ENCODE measurements around the gene RTRAF.

RTRAF gene

DNA sequence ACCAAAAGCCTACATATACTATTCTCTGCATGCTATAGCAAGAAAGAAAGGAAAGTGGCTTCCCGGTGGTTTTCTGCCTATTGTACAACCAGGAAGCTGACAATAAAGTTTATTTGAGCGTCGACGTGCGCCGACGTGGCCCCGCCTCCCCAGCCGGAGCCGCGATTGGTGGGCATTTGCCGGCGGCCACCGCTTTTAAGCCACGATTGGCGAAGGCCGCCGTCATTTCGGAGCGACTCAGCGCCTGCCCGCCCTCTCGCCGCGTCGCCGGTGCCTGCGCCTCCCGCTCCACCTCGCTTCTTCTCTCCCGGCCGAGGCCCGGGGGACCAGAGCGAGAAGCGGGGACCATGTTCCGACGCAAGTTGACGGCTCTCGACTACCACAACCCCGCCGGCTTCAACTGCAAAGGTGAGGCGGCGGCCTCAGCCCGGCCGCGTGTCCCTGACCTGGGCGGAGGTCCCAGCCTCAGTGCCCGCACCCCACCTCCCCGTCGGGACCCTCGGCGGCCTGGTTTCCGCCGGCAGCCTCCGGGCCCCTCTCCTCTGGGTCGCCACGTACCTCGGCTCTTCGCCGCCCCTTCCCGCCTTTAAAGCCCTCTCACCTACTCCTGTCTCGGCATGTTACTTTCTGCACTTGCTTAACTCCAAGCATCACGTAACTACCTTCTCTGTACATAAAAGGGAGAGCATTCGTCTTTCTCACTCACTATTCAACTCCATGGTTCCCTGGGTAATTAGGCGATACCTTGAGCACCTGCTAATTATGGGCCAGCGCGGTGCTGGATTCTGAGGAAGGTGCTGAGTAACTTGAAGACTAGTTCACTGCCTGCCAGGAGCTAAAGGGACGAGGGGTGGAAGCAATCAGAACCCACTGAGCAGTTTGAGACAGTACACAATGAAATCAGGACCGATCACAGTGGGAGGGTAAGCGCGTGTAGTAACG, at the start of gene RTRAF:
Gene RTRAF (plus strand): TSS at position 254 of the 942 bp plus-strand sequence. CDS start 94 bp downstream, at position 348.
- TF ChIP-seq JUND (IDR thresholded peaks at IDR 0.05; ENCODE audit: low read depth): no peak; the same call in 1 of the 2 replicates
- peak; percentile 91 to 96 for DNase-seq (ENCODE audit: low read depth in 1 of 2, low spot score in 1 of 2)
- in situ Hi-C loops (cut with HindIII; ENCODE audit: low pct_unique_long_range_greater_than_20kb, low sequenced_read_pairs): no loop called here

DNA sequence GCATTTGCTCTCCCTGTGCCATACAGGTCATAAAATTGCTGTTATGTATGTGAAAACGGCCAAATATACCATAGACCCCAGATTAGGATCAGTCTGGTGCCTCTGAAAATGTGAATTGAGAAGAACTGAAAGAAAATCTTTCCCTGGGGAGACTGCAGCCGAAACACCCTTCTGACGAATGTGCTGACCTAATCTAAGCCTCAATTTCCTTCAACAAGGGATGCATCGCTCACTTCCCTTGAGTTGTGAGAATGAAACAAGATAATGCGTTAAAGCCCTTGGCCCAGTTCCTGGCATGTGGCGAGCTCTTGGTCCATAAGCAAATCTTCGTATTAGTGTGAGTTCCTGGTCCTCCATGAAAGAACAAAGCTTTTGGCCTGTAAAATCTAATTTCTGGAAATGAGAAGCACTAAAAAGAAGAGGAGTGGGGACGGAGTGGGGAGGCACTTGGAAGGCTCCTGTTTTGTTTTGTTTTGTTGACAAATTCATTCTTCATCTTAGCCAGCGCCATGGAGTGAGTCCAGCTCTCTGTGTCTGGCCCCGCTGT, 49.5 kb upstream of the RTRAF start:
- no peak for TF ChIP-seq JUND (IDR thresholded peaks at IDR 0.05; ENCODE audit: low read depth)
- in situ Hi-C loops (cut with HindIII; ENCODE audit: low pct_unique_long_range_greater_than_20kb, low sequenced_read_pairs): no loop called here
- no peak for DNase-seq (ENCODE audit: low read depth in 1 of 2, low spot score in 1 of 2)

GRCh38 chr14:51942971-51943370, 46.4 kb upstream of the RTRAF start:
- in situ Hi-C loops (cut with HindIII; ENCODE audit: low pct_unique_long_range_greater_than_20kb, low sequenced_read_pairs): no loop called here
- DNase-seq (ENCODE audit: low read depth in 1 of 2, low spot score in 1 of 2): no peak
- TF ChIP-seq JUND (IDR thresholded peaks at IDR 0.05; ENCODE audit: low read depth): no peak

- no peak for TF ChIP-seq JUND (IDR thresholded peaks at IDR 0.05; ENCODE audit: low read depth)
- no peak for DNase-seq (ENCODE audit: low read depth in 1 of 2, low spot score in 1 of 2)
- in situ Hi-C loops (cut with HindIII; ENCODE audit: low pct_unique_long_range_greater_than_20kb, low sequenced_read_pairs): no loop called here
Measured at GRCh38 chr14:51950007-51950406, 39.3 kb upstream of the RTRAF start.

DNA sequence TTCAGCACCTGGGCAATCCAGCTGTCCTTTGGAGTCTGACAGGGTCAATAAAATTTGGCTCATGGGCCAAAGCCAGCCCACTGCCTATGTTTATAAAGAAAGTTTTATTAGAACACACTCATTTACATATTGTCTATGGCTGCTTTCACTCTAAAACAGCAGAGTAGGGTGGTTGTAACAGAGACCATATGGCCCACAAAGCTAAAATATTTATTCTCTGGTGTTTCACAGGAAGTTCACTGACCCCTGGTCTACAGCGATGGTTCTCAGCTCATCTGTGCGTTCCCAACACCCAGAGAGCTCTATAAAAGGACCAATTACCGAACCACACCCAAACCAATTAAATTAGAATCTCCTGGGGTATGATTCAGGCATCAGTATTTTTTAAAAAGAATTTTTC, 37.7 kb upstream of the RTRAF start:
- TF ChIP-seq JUND (IDR thresholded peaks at IDR 0.05; ENCODE audit: low read depth): no peak
- DNase-seq (ENCODE audit: low read depth in 1 of 2, low spot score in 1 of 2): no peak
- in situ Hi-C loops (cut with HindIII; ENCODE audit: low pct_unique_long_range_greater_than_20kb, low sequenced_read_pairs): no loop called here

- DNase-seq (ENCODE audit: low read depth in 1 of 2, low spot score in 1 of 2): no peak
- in situ Hi-C loops (cut with HindIII; ENCODE audit: low pct_unique_long_range_greater_than_20kb, low sequenced_read_pairs): no loop called here
- no peak for TF ChIP-seq JUND (IDR thresholded peaks at IDR 0.05; ENCODE audit: low read depth)
Measured at GRCh38 chr14:51954031-51954430, 35.3 kb upstream of the RTRAF start.

DNA sequence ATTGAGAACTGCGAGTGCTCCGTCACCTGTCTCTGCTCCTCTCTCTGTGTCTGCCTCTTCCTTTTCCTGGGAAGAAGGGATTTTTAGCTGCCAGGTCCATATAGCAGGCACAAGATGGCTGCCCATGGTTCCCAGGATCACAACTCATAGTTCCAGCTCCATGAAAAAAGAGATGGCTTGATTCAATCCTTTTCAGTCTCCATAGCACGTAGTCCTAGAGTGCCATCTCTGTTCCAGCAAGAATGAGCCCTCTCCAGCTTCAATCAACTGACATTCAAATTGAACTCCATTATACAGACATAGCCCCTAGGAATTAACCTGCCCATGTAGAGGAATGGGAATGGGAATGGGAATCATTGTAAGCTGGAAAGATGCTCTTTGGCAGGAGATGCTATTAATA, 34.7 kb upstream of the RTRAF start:
- DNase-seq (ENCODE audit: low read depth in 1 of 2, low spot score in 1 of 2): no peak
- in situ Hi-C loops (cut with HindIII; ENCODE audit: low pct_unique_long_range_greater_than_20kb, low sequenced_read_pairs): no loop called here
- TF ChIP-seq JUND (IDR thresholded peaks at IDR 0.05; ENCODE audit: low read depth): no peak

GRCh38 chr14:51957950-51958349, 31.4 kb upstream of the RTRAF start:
- no peak for DNase-seq (ENCODE audit: low read depth in 1 of 2, low spot score in 1 of 2)
- in situ Hi-C loops (cut with HindIII; ENCODE audit: low pct_unique_long_range_greater_than_20kb, low sequenced_read_pairs): no loop called here
- no peak for TF ChIP-seq JUND (IDR thresholded peaks at IDR 0.05; ENCODE audit: low read depth)

DNA sequence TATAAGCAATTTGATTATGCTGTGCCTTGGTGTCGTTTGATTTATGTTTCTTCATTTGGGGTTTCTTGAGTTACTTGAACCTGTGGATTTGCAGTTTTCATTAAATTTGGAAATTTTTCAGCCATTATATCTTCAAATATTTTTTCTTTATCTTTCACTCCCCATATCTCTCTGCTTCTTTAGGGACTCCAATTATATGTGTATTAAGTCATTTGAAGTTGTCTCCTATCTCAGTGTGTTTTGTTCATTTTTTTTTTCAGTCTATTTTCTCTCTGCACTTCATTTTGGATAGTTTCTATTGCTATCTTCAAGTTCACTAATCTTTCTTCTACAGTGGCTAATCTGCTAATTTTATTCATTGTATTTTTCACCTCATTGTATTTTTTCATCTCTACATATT, 29.4 kb upstream of the RTRAF start:
- in situ Hi-C loops (cut with HindIII; ENCODE audit: low pct_unique_long_range_greater_than_20kb, low sequenced_read_pairs): no loop called here
- DNase-seq (ENCODE audit: low read depth in 1 of 2, low spot score in 1 of 2): no peak
- TF ChIP-seq JUND (IDR thresholded peaks at IDR 0.05; ENCODE audit: low read depth): no peak

GRCh38 chr14:51960866-51961265, 28.5 kb upstream of the RTRAF start:
- TF ChIP-seq JUND (IDR thresholded peaks at IDR 0.05; ENCODE audit: low read depth): no peak
- DNase-seq (ENCODE audit: low read depth in 1 of 2, low spot score in 1 of 2): no peak
- in situ Hi-C loops (cut with HindIII; ENCODE audit: low pct_unique_long_range_greater_than_20kb, low sequenced_read_pairs): no loop called here

GRCh38 chr14:51962711-51963110, 26.6 kb upstream of the RTRAF start:
- no peak for DNase-seq (ENCODE audit: low read depth in 1 of 2, low spot score in 1 of 2)
- TF ChIP-seq JUND (IDR thresholded peaks at IDR 0.05; ENCODE audit: low read depth): no peak
- in situ Hi-C loops (cut with HindIII; ENCODE audit: low pct_unique_long_range_greater_than_20kb, low sequenced_read_pairs): no loop called here

DNA sequence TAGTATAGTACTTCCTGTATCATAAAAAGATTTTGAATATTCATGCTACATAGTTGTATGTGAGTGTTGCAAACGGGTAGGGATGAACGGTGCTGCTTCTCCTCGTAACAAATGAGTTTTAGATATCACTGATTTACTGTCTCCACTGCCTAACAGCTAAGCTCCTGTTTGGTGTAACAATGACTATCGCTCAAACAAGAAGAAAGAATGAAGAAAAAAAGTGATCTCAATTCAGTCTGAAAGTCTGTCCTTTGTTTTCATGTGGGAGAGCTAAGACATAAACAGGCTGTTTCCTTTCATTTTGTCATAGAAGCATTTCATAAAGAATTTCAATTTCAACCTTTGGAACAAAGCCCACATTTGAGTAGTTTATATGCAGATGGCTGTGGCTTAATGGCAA, 26.1 kb upstream of the RTRAF start:
- no peak for DNase-seq (ENCODE audit: low read depth in 1 of 2, low spot score in 1 of 2)
- in situ Hi-C loops (cut with HindIII; ENCODE audit: low pct_unique_long_range_greater_than_20kb, low sequenced_read_pairs): no loop called here
- no peak for TF ChIP-seq JUND (IDR thresholded peaks at IDR 0.05; ENCODE audit: low read depth)

DNA sequence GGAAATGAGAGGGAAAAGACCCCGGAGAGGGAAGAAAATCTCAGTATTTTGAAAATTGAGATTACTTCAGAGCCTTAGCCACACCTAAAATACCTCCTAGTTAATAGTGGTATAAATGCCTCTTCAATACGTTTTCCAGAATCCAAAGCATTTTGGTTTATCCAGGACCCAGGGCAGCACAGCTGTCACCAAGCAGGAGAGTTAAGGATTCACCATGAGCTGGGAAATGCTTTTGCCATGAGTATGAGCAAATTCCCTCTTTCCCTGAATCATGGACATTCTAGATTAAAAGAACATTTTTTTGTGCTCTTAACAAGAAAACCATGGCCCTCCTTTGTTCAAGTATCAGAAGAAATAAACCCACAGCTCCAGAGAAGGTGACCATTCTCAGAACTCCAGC, 21.8 kb upstream of the RTRAF start:
- TF ChIP-seq JUND (IDR thresholded peaks at IDR 0.05; ENCODE audit: low read depth): no peak
- no peak for DNase-seq (ENCODE audit: low read depth in 1 of 2, low spot score in 1 of 2)
- in situ Hi-C loops (cut with HindIII; ENCODE audit: low pct_unique_long_range_greater_than_20kb, low sequenced_read_pairs): no loop called here

Measured in T47D (cell line).